GM21825 (cell line): ENCODE data around the gene SCP2.
A peak's percentile ranks its signal among the peaks of the same experiment; 100 is the strongest.
"Not testable (repeated sequence)": the region's sequence is repeated elsewhere in the genome, so short reads cannot be mapped to it uniquely, and the experiment has no call there.

Experiments used
- ATAC-seq: cut with Tn5 transposase; IDR thresholded peaks from one replicate; pipeline ENCODE4 v1.9.1; 2021; ENCODE audit warnings: mild to moderate bottlenecking, moderate library complexity; ENCODE audit not compliant: unreplicated experiment

SCP2 gene

GRCh38 chr1:52967666-52968065 is 40.6 kb downstream of the SCP2 start:
- no peak for ATAC-seq

- ATAC-seq, result not testable (repeated sequence)
Measured at GRCh38 chr1:52969234-52969633, 42.2 kb downstream of the SCP2 start.

- no peak for ATAC-seq
Measured at GRCh38 chr1:52970149-52970548, 43.1 kb downstream of the SCP2 start.

GRCh38 chr1:52973841-52974240 is 46.8 kb downstream of the SCP2 start:
- ATAC-seq, result no peak

- ATAC-seq, result no peak
Measured at GRCh38 chr1:52976183-52977035, 49.3 kb downstream of the SCP2 start.

GRCh38 chr1:52978045-52978444 is 51.0 kb downstream of the SCP2 start:
- ATAC-seq, result no peak

- not testable (repeated sequence) for ATAC-seq
Measured at GRCh38 chr1:52992733-52993132, 65.7 kb downstream of the SCP2 start.

- no peak for ATAC-seq
Measured at GRCh38 chr1:52994656-52995055, 67.6 kb downstream of the SCP2 start.

GRCh38 chr1:52996653-52997052 is 69.6 kb downstream of the SCP2 start:
- ATAC-seq, result no peak

- ATAC-seq, result no peak
Measured at GRCh38 chr1:53001128-53001527, 74.1 kb downstream of the SCP2 start.

GRCh38 chr1:53006612-53007011 is 79.5 kb downstream of the SCP2 start:
- ATAC-seq, result not testable (repeated sequence)

GRCh38 chr1:53010247-53010646 is 83.2 kb downstream of the SCP2 start:
- ATAC-seq, result not testable (repeated sequence)

GRCh38 chr1:53011175-53011574 is 84.1 kb downstream of the SCP2 start:
- ATAC-seq, result no peak

- peak; percentile 92 for ATAC-seq
Measured at GRCh38 chr1:53014791-53015507, 87.9 kb downstream of the SCP2 start.

GRCh38 chr1:53015508-53015860 is 88.4 kb downstream of the SCP2 start:
- ATAC-seq, result no peak

- no peak for ATAC-seq
Measured at GRCh38 chr1:53016705-53017104, 89.6 kb downstream of the SCP2 start.

- no peak for ATAC-seq
Measured at GRCh38 chr1:53020588-53020987, 93.5 kb downstream of the SCP2 start.

- ATAC-seq, result no peak
Measured at GRCh38 chr1:53022179-53022578, 95.1 kb downstream of the SCP2 start.

GRCh38 chr1:53023546-53023945 is 96.5 kb downstream of the SCP2 start:
- ATAC-seq, result no peak

GRCh38 chr1:53024117-53024516 is 97.0 kb downstream of the SCP2 start:
- no peak for ATAC-seq

GRCh38 chr1:53025034-53025768 is 98.1 kb downstream of the SCP2 start:
- ATAC-seq, result no peak

GRCh38 chr1:53025769-53026112 is 98.7 kb downstream of the SCP2 start:
- no peak for ATAC-seq
